Anterior cingulate cortex (tissue), 58 donors: ENCODE measurements around the gene RAET1G.
"Not testable (repeated sequence)": the region's sequence is repeated elsewhere in the genome, so short reads cannot be mapped to it uniquely, and the experiment has no call there.

Source experiments
- DNase-seq, 58 donors: peaks; one replicate each; lab custom pipeline; 2025; lab: John Stamatoyannopoulos, UW

RAET1G gene

GRCh38 chr6:149935668-149936067 lies 12.7 kb upstream of the RAET1G start:
- no peak for DNase-seq

GRCh38 chr6:149935246-149935645 lies 12.3 kb upstream of the RAET1G start:
- no peak for DNase-seq

- peak in 33 of 58 donors; percentile 1 to 73 (median 18) for DNase-seq
Measured at GRCh38 chr6:149934249-149935156, 11.6 kb upstream of the RAET1G start.

DNA sequence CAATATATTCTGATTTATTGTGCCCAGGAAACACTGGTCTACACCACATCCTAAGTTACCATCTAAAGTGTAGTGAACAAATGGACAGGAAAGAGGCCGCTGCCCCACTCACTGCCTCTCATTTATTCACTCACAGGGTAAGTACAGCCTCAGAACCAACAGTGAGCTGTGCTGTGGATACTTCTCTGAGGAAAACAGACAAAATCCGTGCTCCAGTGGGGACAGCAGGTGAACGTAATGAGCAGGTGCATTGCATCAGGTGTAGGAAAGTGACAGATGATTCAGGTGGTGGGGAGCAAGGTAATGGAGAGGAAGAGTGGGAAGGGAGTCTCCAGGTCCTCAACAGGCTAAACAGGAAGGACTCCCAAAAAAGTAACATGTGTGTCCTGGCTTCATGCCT lies 10.5 kb upstream of the RAET1G start:
- DNase-seq = no peak

DNA sequence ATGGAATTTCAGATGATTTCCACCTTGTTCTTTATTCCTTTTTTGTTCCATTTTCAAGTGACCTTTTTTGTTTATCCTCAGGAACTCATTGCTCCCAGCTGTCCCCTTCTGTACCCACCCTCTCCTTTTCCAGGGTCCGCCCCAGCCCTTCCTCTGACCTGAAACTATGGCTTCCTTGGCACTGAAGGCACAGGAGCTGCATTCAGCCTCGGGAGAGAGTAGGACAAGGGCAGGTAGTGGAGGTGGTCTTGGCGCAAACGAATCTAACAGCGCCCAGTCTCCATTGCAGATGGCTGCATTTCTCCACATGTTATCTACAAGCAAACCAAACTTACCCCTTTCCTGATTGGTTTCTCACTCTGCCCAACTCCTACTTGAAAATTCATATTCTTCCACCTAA lies 10.1 kb upstream of the RAET1G start:
- no peak for DNase-seq

DNA sequence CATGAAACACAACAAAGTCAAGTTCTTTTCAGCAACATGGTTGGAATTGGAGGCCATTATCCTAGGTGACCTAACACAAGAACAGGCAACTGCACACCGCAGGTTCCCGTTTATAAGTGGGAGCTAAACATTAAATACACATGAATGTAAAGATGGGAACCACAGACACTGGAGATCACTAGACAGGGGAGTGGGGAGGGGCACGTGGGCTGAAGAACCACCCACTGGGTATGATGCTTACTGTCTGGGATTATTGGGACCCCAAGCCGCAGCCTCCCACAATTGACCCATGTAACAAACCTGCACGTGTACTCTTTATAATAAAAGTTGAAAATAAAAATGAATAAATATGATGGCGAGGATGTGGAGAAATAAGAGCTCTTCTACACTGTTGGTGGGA lies 8.6 kb upstream of the RAET1G start:
- DNase-seq = no peak

DNA sequence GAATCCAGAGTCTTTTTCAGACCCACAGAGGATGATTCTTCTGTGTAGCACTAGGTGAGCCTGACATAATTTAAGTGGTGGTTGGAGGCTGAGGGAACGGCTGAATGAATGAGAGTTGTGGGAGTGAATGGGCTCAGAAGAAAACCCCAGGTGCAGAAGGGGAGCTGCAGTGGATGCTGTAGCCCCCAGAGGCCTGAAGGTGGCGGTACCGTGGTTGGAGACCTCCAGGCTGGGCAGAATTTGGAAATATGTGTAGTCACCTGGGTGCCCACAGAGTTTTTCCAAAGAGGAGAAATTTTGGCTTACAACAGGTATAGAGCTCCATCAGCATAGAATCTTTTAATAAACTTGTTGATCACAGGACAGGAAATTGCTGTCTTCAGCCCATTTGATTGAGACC lies 6.5 kb upstream of the RAET1G start:
- DNase-seq = no peak

- DNase-seq = not testable (repeated sequence)
Measured at GRCh38 chr6:149927025-149927424, 4.1 kb upstream of the RAET1G start.

GRCh38 chr6:149925974-149926777 lies 3.3 kb upstream of the RAET1G start:
- DNase-seq = peak in 53 of 58 donors; percentile 3 to 82 (median 51)

GRCh38 chr6:149925253-149925973 lies 2.5 kb upstream of the RAET1G start:
- DNase-seq = peak in 2 of 58 donors; percentile 8 to 9

GRCh38 chr6:149924933-149925252 lies 2.0 kb upstream of the RAET1G start:
- no peak for DNase-seq

GRCh38 chr6:149924206-149924932 lies 1.4 kb upstream of the RAET1G start:
- no peak for DNase-seq

DNA sequence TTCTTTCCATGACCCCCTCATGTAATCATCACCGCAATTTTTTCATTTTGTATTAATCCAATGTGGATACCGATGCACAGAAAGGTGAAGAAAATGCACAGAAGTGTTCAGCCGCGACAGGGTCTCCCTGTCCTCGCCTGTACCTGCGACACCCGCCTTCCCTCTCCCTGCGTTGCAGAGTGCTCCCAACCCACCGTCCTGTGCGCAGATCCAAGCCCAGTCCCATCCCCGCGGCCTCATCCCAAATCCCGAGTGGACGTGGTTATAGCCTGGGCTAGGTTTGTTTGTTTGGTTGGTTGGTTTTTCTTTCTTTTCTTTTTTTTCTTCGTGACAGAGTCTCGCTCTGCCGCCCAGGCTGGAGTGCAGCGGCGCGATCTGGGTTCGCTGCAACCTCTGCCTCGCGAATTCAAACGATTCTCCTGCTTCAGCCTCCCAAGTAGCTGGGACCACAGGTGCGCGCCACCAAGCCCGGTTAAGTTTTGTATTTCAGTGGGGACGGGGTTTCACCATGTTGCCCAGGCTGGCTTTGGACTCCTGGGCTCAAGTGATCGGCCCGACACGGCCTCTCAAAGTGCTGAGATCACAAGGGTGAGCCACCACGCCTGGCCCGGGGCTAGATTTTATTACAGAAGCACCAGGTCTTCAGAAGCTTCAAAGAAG lies 536 bp upstream of the RAET1G start:
- DNase-seq = no peak

DNA sequence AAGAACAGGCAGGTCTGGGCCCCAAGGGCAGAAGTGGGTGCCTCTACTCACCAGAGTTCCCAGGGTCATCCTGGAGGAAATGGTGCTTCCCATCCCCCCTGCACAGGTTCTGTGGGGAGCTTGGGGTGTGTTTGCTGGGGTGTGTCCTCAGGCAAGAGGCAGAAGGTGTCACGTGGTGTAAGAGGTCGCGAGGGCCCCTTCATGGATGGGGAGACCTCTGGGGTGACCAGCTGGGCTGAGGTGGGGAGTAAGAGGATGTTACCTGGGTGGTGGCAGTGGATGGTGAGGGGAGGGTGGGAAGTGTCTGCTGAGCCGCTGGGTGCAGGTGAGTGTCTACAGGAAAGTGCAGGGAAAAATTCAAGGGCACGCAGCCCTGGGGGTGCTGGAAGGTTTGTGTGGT lies 830 bp downstream of the RAET1G start:
- not testable (repeated sequence) for DNase-seq

- DNase-seq = no peak
Measured at GRCh38 chr6:149921361-149921760, 1.6 kb downstream of the RAET1G start.

DNA sequence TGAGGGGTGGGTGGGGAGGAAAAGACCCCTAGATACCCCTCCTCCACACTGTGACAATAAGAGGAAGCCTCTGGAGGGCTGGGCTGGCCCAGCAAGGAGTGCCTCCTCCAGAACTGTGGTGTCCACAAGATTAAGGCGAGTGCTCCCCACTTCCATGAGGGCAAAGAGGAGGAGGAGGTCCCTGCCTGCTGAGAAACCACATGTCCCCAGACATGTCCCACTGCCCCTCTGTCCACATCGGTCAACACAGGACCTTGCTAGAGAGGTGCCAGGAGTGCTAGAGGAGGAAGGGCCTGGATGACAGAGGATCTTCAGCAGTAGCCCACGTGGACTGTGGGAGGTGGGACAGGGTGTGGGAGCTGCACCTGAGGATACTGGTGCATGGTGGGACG lies 3.1 kb downstream of the RAET1G start:
- no peak for DNase-seq

DNA sequence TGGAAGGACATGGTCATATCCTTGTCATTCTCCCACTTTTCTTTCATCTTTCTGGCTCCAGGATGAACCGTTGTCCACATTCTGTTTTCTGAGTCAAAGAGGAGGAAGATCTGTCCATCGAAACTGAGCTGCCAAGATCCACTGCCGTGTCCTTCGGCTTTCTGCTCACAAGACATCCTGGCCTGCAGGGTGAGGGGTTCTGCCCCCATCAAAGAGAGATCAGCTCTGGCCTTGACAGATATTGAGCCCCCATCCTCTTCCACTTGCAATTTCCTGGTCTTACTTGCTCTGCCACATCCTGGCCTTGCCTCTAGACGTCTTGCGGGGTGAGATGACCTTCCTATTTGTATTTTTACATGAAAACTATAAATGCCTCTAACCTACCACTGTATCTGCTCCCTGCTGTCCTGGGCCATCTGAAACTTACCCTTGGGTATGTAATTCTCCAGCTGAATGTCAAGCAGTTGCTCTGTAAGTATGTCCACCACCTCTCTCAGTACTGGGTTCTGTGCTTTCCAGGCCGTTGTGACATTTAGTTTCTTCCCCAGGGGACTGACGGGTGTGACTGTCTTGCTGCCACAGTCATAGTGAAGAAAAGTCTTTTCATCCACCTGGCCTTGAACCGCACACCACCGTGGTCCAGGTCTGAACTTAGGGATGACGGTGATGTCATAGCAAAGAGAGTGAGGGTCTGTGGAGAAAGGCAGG lies 3.6 kb downstream of the RAET1G start:
- DNase-seq = not testable (repeated sequence)

GRCh38 chr6:149918151-149918905 lies 4.6 kb downstream of the RAET1G start:
- DNase-seq = no peak
